A549 (cell line): ENCODE results near the gene ROBO1. TPM values are rescaled to one million over a fixed set of nuclear protein-coding genes. Genes with fewer than 3 reads are reported as not detected.

Experiments used
- ATAC-seq, 2 experiments: fragments of 200-7000 bp in 1 of 2; fragments of >200 bp in 1 of 2; cut with Nextera tagmentation in 1 of 2; cut with Tn5 transposase in 1 of 2; 3 replicates each; pipeline versions ENCODE4 v1.8.0 to v1.9.1; 2018 to 2020; ENCODE audit warnings: mild to moderate bottlenecking in 1 of 2, moderate library complexity in 1 of 2
- CTCF ChIA-PET: fragments of 300-600 bp; sonication (Branson Sonifier 250); formaldehyde crosslinking; extraction: SDS; loops from one replicate; lab custom pipeline; 2021; ENCODE audit warnings: antibody characterized with exemption, inconsistent platforms; lab: Yijun Ruan, JAX
- POLR2A ChIA-PET: fragments of 350-600 bp; formaldehyde crosslinking; extraction: SDS; loops from one replicate; lab custom pipeline; 2021; ENCODE audit warnings: antibody characterized with exemption, inconsistent platforms; lab: Yijun Ruan, JAX
- DNase-seq, 2 experiments: peaks; one replicate each; pipeline versions ENCODE4 v3.0.0 to v3.0.0-alpha.2; 2011 to 2016; ENCODE audit warnings: low read depth in 1 of 2, low spot score in 1 of 2
- FAIRE-seq: peaks from 2 replicates; lab custom pipeline; 2011; peaks lifted over from hg19 to GRCh38; lab: Jason Lieb, UNC
- H3K27ac ChIP-seq, 2 experiments: fragments of >200 bp; sonication (Bioruptor Twin); formaldehyde crosslinking; 3 replicates each; pipeline ENCODE4 v1.5.1; 2016 to 2017
- H3K4me1 ChIP-seq: fragments of >200 bp; sonication (Bioruptor Twin); formaldehyde crosslinking; 3 replicates; pipeline ENCODE4 v1.6.1; 2016
- H3K4me2 ChIP-seq: fragments of >200 bp; sonication (Bioruptor Twin); formaldehyde crosslinking; 3 replicates; pipeline ENCODE4 v1.6.1; 2016
- H3K4me3 ChIP-seq: fragments of >200 bp; sonication (Bioruptor Twin); formaldehyde crosslinking; 3 replicates; pipeline ENCODE4 v1.5.1; 2016
- H3K9me3 ChIP-seq: fragments of >200 bp; sonication (Bioruptor Twin); formaldehyde crosslinking; 3 replicates; pipeline ENCODE4 v1.6.1; 2016
- BHLHE40 ChIP-seq: IDR thresholded peaks from 2 replicates; pipeline ENCODE4 v1.6.1; 2012; ENCODE audit warnings: low read depth, low read length, inconsistent platforms
- CBX2 ChIP-seq: fragments of 200-600 bp; sonication (generic); IDR thresholded peaks from 2 replicates; pipeline ENCODE4 v1.6.1; 2016; ENCODE audit warnings: low read depth, mild to moderate bottlenecking, borderline replicate concordance
- CBX8 ChIP-seq: fragments of 200-600 bp; sonication (generic); IDR thresholded peaks from 2 replicates; pipeline ENCODE4 v1.6.1; 2016
- E2F6 ChIP-seq: IDR thresholded peaks from 2 replicates; pipeline ENCODE4 v1.6.1; 2012; ENCODE audit warnings: low read depth, borderline replicate concordance
- EHF ChIP-seq: fragments of 250-450 bp; sonication (Bioruptor Pico); IDR thresholded peaks from 2 replicates; pipeline ENCODE4 v1.5.0; 2020; ENCODE audit warnings: mild to moderate bottlenecking
- EHMT2 ChIP-seq: fragments of 200-600 bp; sonication (generic); IDR thresholded peaks from 2 replicates; pipeline ENCODE4 v1.6.1; 2016; ENCODE audit warnings: antibody characterized with exemption, low read depth, mild to moderate bottlenecking, moderate library complexity
- FOSB ChIP-seq: fragments of 250-450 bp; sonication (Bioruptor Pico); IDR thresholded peaks from 2 replicates; pipeline ENCODE4 v1.5.0; 2020; ENCODE audit warnings: mild to moderate bottlenecking, moderate library complexity
- HOXA7 ChIP-seq: fragments of 250-450 bp; sonication (Bioruptor Pico); IDR thresholded peaks from 2 replicates; pipeline ENCODE4 v1.5.0; 2020; ENCODE audit warnings: mild to moderate bottlenecking, moderate library complexity
- HOXB13 ChIP-seq: fragments of 250-450 bp; sonication (Bioruptor Pico); IDR thresholded peaks from 2 replicates; pipeline ENCODE4 v1.5.0; 2020; ENCODE audit warnings: low read depth, mild to moderate bottlenecking, moderate library complexity
- JUN ChIP-seq, 2 experiments: fragments of >200 bp; sonication (Bioruptor Twin); formaldehyde crosslinking; IDR thresholded peaks; 2 replicates in 1 of 2; 3 replicates in 1 of 2; pipeline ENCODE4 v1.6.1; 2016 to 2017
- JUNB ChIP-seq: fragments of >200 bp; sonication (Bioruptor Twin); formaldehyde crosslinking; IDR thresholded peaks from 2 replicates; pipeline ENCODE4 v1.6.1; 2016
- KDM1A ChIP-seq: fragments of 200-600 bp; sonication (generic); IDR thresholded peaks from 2 replicates; pipeline ENCODE4 v1.6.1; 2016; ENCODE audit warnings: low read depth, mild to moderate bottlenecking
- MAZ ChIP-seq: fragments of 150-350 bp; IDR thresholded peaks from 2 replicates; pipeline ENCODE4 v1.6.1; 2014; ENCODE audit warnings: antibody characterized with exemption, low read depth, low read length, borderline replicate concordance
- NPAS2 ChIP-seq: fragments of 250-450 bp; sonication (Bioruptor Pico); IDR thresholded peaks from 2 replicates; pipeline ENCODE4 v1.8.0; 2022; ENCODE audit warnings: mild to moderate bottlenecking, moderate library complexity, borderline replicate concordance
- POLR2AphosphoS2 ChIP-seq: conservative IDR thresholded peaks from 2 replicates; pipeline ENCODE4 v1.6.1; 2012; ENCODE audit warnings: low read length, improper control_type of control experiment, inconsistent platforms
- REST ChIP-seq: fragments of 200-600 bp; sonication (generic); IDR thresholded peaks from 2 replicates; pipeline ENCODE4 v1.6.1; 2016; ENCODE audit warnings: antibody characterized with exemption, mild to moderate bottlenecking, moderate library complexity
- RNF2 ChIP-seq: fragments of 200-600 bp; sonication (generic); IDR thresholded peaks from 2 replicates; pipeline ENCODE4 v1.6.1; 2016; ENCODE audit warnings: low read depth, mild to moderate bottlenecking, antibody characterized with exemption, moderate library complexity, borderline replicate concordance
- SMC3 ChIP-seq: fragments of >200 bp; sonication (Bioruptor Twin); formaldehyde crosslinking; IDR thresholded peaks from 3 replicates; pipeline ENCODE4 v1.6.1; 2018; ENCODE audit warnings: inconsistent platforms
- SREBF2 ChIP-seq: fragments of 450-650 bp; IDR thresholded peaks from 2 replicates; pipeline ENCODE4 v1.6.1; 2014; ENCODE audit warnings: mild to moderate bottlenecking, moderate library complexity
- ZC3H11A ChIP-seq: fragments of 450-650 bp; IDR thresholded peaks from 2 replicates; pipeline ENCODE4 v1.6.1; 2014; ENCODE audit warnings: antibody characterized with exemption, mild to moderate bottlenecking
- ZFP36 ChIP-seq: fragments of 450-650 bp; IDR thresholded peaks from 2 replicates; pipeline ENCODE4 v1.6.1; 2014; ENCODE audit warnings: borderline replicate concordance; ENCODE audit not compliant: partially characterized antibody
- ZSCAN20 ChIP-seq: fragments of 250-450 bp; sonication (Bioruptor Pico); IDR thresholded peaks from 2 replicates; pipeline ENCODE4 v1.8.0; 2022; ENCODE audit warnings: mild to moderate bottlenecking, moderate library complexity
- WGBS: methylation state at CpG from one replicate; pipeline ENCODE4 v1.1.6; 2017; ENCODE audit errors: missing lambda C conversion rate; 5-methylcytosine and 5-hydroxymethylcytosine counted together
- polyA plus RNA-seq, 4 experiments: library from polyadenylated mRNA; depleted of rRNA in 3 of 4; stranded (reverse); fragments of >200 nt; fragmentation: RNase III in 1 of 4; extraction: RNeasy Plus Mini Kit Qiagen cat#74134 plus additional on column Dnase treatment in 1 of 4; gene quantifications; 2 replicates in 3 of 4; 3 replicates in 1 of 4; pipeline ENCODE4 v1.2.3, GENCODE V29; 2011 to 2017
- TF ChIP-seq, protein P1 (sequence below): fragments of >200 bp; sonication (Bioruptor Twin); formaldehyde crosslinking; IDR thresholded peaks from 3 replicates; pipeline ENCODE4 v1.6.1; 2016
- TF ChIP-seq, protein P2 (sequence below): fragments of >200 bp; sonication (Bioruptor Twin); formaldehyde crosslinking; IDR thresholded peaks from 3 replicates; pipeline ENCODE4 v1.5.1; 2016
- TF ChIP-seq, protein P3 (sequence below): fragments of 150-350 bp; IDR thresholded peaks from 2 replicates; pipeline ENCODE4 v1.6.1; 2014; ENCODE audit warnings: low read depth, mild to moderate bottlenecking, low read length
- TF ChIP-seq, protein P4 (sequence below): fragments of 450-650 bp; IDR thresholded peaks from 2 replicates; pipeline ENCODE4 v1.6.1; 2014; ENCODE audit warnings: antibody characterized with exemption

ROBO1 gene
- polyA plus RNA-seq, 2 of the 4 experiments (the other 2 are of a cell fraction) = 25.3 to 35.6 TPM

GRCh38 chr3:79390352-79390751 lies 377.4 kb downstream of the ROBO1 start:
- Histone ChIP-seq H3K4me2 (no peak overlapping the region), H3K9me3 (no peaks in the 10 kb centered on the region), H3K4me1 (no peaks in the 10 kb centered on the region), H3K27ac (no peak overlapping the region), H3K4me3 (no peak overlapping the region)
- DNase-seq (no peak), ATAC-seq (no peak), FAIRE-seq (no peak)
- no peak for TF ChIP-seq SREBF2
- TF ChIP-seq, protein P1, sequence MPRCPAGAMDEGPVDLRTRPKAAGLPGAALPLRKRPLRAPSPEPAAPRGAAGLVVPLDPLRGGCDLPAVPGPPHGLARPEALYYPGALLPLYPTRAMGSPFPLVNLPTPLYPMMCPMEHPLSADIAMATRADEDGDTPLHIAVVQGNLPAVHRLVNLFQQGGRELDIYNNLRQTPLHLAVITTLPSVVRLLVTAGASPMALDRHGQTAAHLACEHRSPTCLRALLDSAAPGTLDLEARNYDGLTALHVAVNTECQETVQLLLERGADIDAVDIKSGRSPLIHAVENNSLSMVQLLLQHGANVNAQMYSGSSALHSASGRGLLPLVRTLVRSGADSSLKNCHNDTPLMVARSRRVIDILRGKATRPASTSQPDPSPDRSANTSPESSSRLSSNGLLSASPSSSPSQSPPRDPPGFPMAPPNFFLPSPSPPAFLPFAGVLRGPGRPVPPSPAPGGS = no peak
- no peak for TF ChIP-seq FOSB (CRISPR knock-in tag)
- ChIA-PET CTCF (no interaction called here), POLR2A (no interaction called here)
- WGBS = 13% methylated on average over 2 of the region's 2 CpGs

DNA sequence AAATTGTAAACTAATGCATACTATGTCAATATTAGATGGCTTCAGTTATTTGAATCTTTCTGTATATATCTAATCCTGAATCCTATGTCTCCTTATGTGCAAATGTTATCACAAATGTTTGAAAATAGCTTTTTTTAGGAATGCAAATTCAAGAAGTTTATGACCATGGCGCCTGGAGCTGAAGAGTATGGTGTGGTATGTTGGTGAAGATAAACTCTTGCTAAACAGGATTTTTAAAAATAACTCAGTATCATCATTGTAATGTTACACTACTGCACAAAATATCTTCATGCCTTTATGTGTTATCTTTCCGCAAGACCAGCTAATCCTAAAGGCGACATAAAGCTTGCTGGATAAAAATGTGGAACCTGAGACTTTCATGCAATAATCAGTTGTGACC lies 382.6 kb downstream of the ROBO1 start:
- Histone ChIP-seq H3K4me3 (no peak overlapping the region), H3K4me1 (no peaks in the 10 kb centered on the region), H3K27ac (no peak overlapping the region), H3K4me2 (no peak overlapping the region), H3K9me3 (no peaks in the 10 kb centered on the region)
- TF ChIP-seq SMC3 = no peak
- no peak for TF ChIP-seq CBX8
- no peak for TF ChIP-seq REST
- no peak for TF ChIP-seq HOXB13
- no peak for TF ChIP-seq EHF
- TF ChIP-seq KDM1A = no peak
- TF ChIP-seq ZFP36 = no peak
- no peak for TF ChIP-seq JUN (IDR thresholded peaks at IDR 0.05)
- no peak for TF ChIP-seq EHMT2
- TF ChIP-seq, protein P2, sequence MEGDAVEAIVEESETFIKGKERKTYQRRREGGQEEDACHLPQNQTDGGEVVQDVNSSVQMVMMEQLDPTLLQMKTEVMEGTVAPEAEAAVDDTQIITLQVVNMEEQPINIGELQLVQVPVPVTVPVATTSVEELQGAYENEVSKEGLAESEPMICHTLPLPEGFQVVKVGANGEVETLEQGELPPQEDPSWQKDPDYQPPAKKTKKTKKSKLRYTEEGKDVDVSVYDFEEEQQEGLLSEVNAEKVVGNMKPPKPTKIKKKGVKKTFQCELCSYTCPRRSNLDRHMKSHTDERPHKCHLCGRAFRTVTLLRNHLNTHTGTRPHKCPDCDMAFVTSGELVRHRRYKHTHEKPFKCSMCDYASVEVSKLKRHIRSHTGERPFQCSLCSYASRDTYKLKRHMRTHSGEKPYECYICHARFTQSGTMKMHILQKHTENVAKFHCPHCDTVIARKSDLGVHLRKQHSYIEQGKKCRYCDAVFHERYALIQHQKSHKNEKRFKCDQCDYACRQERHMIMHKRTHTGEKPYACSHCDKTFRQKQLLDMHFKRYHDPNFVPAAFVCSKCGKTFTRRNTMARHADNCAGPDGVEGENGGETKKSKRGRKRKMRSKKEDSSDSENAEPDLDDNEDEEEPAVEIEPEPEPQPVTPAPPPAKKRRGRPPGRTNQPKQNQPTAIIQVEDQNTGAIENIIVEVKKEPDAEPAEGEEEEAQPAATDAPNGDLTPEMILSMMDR = no peak
- TF ChIP-seq CBX2 = no peak
- ChIA-PET CTCF (interaction anchor here (0.6 kb wide), 1 partner anchor 131 kb away, joined by 3 read pairs; no protein-coding TSS in a partner anchor), POLR2A (no interaction called here)
- FAIRE-seq (no peak), DNase-seq (no peak), ATAC-seq (no peak)
- 42% methylated on average over 3 of the region's 3 CpGs for WGBS

GRCh38 chr3:79383402-79384012 lies 384.3 kb downstream of the ROBO1 start:
- Histone ChIP-seq H3K4me2 (no peak overlapping the region), H3K9me3 (no peaks in the 10 kb centered on the region), H3K4me3 (no peak overlapping the region), H3K4me1 (no peaks in the 10 kb centered on the region), H3K27ac (no peak overlapping the region)
- ATAC-seq (no peak), DNase-seq (no peak), FAIRE-seq (no peak)
- WGBS = 9% methylated on average over 3 of the region's 3 CpGs
- POLR2A ChIA-PET = no interaction called here
- CTCF ChIA-PET = no interaction called here
- no peak for TF ChIP-seq HOXA7 (CRISPR knock-in tag)
- no peak for TF ChIP-seq CBX8
- no peak for TF ChIP-seq E2F6
- TF ChIP-seq, protein P3, sequence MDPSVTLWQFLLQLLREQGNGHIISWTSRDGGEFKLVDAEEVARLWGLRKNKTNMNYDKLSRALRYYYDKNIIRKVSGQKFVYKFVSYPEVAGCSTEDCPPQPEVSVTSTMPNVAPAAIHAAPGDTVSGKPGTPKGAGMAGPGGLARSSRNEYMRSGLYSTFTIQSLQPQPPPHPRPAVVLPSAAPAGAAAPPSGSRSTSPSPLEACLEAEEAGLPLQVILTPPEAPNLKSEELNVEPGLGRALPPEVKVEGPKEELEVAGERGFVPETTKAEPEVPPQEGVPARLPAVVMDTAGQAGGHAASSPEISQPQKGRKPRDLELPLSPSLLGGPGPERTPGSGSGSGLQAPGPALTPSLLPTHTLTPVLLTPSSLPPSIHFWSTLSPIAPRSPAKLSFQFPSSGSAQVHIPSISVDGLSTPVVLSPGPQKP = no peak
- no peak for TF ChIP-seq ZSCAN20
- TF ChIP-seq SMC3 = no peak
- no peak for TF ChIP-seq BHLHE40
- TF ChIP-seq JUNB = no peak
- TF ChIP-seq POLR2AphosphoS2 = no peak
- no peak for TF ChIP-seq RNF2
- TF ChIP-seq NPAS2 (CRISPR knock-in tag) = no peak
- TF ChIP-seq, protein P4, sequence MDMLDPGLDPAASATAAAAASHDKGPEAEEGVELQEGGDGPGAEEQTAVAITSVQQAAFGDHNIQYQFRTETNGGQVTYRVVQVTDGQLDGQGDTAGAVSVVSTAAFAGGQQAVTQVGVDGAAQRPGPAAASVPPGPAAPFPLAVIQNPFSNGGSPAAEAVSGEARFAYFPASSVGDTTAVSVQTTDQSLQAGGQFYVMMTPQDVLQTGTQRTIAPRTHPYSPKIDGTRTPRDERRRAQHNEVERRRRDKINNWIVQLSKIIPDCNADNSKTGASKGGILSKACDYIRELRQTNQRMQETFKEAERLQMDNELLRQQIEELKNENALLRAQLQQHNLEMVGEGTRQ = no peak
- TF ChIP-seq ZC3H11A = no peak
- TF ChIP-seq MAZ = no peak
